Tibial nerve (tissue), 4 donors: ENCODE data around the gene ATN1.

Experiments used
- EP300 ChIP-seq, 2 donors: sonication (generic); formaldehyde crosslinking; IDR thresholded peaks; one replicate each; pipeline ENCODE4 v1.6.1; 2017; ENCODE audit warnings: antibody characterized with exemption in 2 of 2, mild to moderate bottlenecking in 1 of 2
- POLR2A ChIP-seq, 2 donors: fragments of 450-650 bp; IDR thresholded peaks; one replicate each; pipeline ENCODE4 v1.6.1; 2017; ENCODE audit warnings: antibody characterized with exemption in 2 of 2, mild to moderate bottlenecking in 2 of 2, moderate library complexity in 2 of 2
- TF ChIP-seq, protein P1 (sequence below), 5 experiments: fragments of 200-600 bp in 3 of 5; fragments of 450-650 bp in 2 of 5; sonication (generic) in 3 of 5; IDR thresholded peaks; one replicate each; pipeline ENCODE4 v1.5.1; 2016 to 2019; ENCODE audit warnings: antibody characterized with exemption in 5 of 5, mild to moderate bottlenecking in 3 of 5, moderate library complexity in 2 of 5

- TF ChIP-seq, protein P1, sequence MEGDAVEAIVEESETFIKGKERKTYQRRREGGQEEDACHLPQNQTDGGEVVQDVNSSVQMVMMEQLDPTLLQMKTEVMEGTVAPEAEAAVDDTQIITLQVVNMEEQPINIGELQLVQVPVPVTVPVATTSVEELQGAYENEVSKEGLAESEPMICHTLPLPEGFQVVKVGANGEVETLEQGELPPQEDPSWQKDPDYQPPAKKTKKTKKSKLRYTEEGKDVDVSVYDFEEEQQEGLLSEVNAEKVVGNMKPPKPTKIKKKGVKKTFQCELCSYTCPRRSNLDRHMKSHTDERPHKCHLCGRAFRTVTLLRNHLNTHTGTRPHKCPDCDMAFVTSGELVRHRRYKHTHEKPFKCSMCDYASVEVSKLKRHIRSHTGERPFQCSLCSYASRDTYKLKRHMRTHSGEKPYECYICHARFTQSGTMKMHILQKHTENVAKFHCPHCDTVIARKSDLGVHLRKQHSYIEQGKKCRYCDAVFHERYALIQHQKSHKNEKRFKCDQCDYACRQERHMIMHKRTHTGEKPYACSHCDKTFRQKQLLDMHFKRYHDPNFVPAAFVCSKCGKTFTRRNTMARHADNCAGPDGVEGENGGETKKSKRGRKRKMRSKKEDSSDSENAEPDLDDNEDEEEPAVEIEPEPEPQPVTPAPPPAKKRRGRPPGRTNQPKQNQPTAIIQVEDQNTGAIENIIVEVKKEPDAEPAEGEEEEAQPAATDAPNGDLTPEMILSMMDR (IDR thresholded peaks at IDR 0.05) = no peak
- no peak for TF ChIP-seq POLR2A (IDR thresholded peaks at IDR 0.05)
- TF ChIP-seq EP300 (IDR thresholded peaks at IDR 0.05) = no peak
Observed at GRCh38 chr12:6942331-6942665, 14.5 kb downstream of the ATN1 start.
